Body of pancreas (tissue), 4 donors: ENCODE measurements around the gene SOBP. TPM values are rescaled to one million over a fixed set of nuclear protein-coding genes. Genes with fewer than 3 reads are reported as not detected.
"Not testable (repeated sequence)": the region's sequence is repeated elsewhere in the genome, so short reads cannot be mapped to it uniquely, and the experiment has no call there.

Experiments
- ATAC-seq: fragments of 150-250 bp; one replicate; pipeline ENCODE4 v1.9.1; 2016
- DNase-seq, 4 donors: peaks; one replicate each; pipeline ENCODE4 v3.0.0-alpha.2; 2019
- H3K27ac ChIP-seq, 4 donors: fragments of 200-600 bp; sonication (generic); 1 replicate in 3 of 4; 2 replicates in 1 of 4; pipeline versions ENCODE4 v1.5.1 to v1.6.1; 2016 to 2019; ENCODE audit warnings: mild to moderate bottlenecking in 1 of 4, mixed read lengths in 1 of 4, moderate library complexity in 1 of 4
- H3K27me3 ChIP-seq, 2 donors: fragments of 200-600 bp; sonication (generic); one replicate each; pipeline ENCODE4 v1.6.0; 2016; ENCODE audit warnings: mild to moderate bottlenecking in 1 of 2
- H3K36me3 ChIP-seq, 2 donors: fragments of 200-600 bp; sonication (generic); replicated peaks in 1 of 2; 2 replicates each; pipeline ENCODE4 v1.5.1; 2016; ENCODE audit warnings: low read depth in 2 of 2; ENCODE audit not compliant: insufficient read depth in 1 of 2
- H3K4me1 ChIP-seq: fragments of 200-600 bp; sonication (generic); one replicate; pipeline ENCODE4 v1.6.0; 2016
- H3K4me3 ChIP-seq, 2 donors: fragments of 200-600 bp; sonication (generic); 1 replicate in 1 of 2; 2 replicates in 1 of 2; pipeline ENCODE4 v1.5.1; 2016 to 2019
- H3K9me3 ChIP-seq, 3 donors: fragments of 200-600 bp; sonication (generic); 1 replicate in 2 of 3; 2 replicates in 1 of 3; pipeline ENCODE4 v1.5.1; 2016
- CTCF ChIP-seq, 7 experiments: fragments of 450-650 bp in 4 of 7; fragments of 200-600 bp in 3 of 7; sonication (generic) in 3 of 7; IDR thresholded peaks; one replicate each; pipeline ENCODE4 v1.5.1; 2016 to 2019; ENCODE audit warnings: antibody characterized with exemption in 7 of 7
- POLR2A ChIP-seq, 3 donors: fragments of 450-650 bp; IDR thresholded peaks; one replicate each; pipeline ENCODE4 v1.6.1; 2016; ENCODE audit warnings: antibody characterized with exemption in 3 of 3, mild to moderate bottlenecking in 2 of 3
- WGBS, 2 donors: methylation state at CpG; one replicate each; pipeline ENCODE4 v1.1.5; 2017; 5-methylcytosine and 5-hydroxymethylcytosine counted together
- intact Hi-C: fragments of 100-400 bp; cut with DNase I; formaldehyde crosslinking; loops from one replicate; pipeline ENCODE4 v1.15.1; 2023
- total RNA-seq, 2 donors: library from RNA; depleted of rRNA; stranded (reverse); fragments of >200 nt; gene quantifications; one replicate each; pipeline ENCODE4 v1.1.0, GENCODE V29; 2016

The SOBP gene
- total RNA-seq, 2 donors from 2014 or later, result 0.66 to 3.1 TPM

GRCh38 chr6:107511511-107511993, 21.6 kb downstream of the SOBP start:
- H3K9me3 ChIP-seq, result no peaks in the 10 kb centered on the region
- TF ChIP-seq CTCF (IDR thresholded peaks at IDR 0.05), result no peak
- TF ChIP-seq POLR2A (IDR thresholded peaks at IDR 0.05), result no peak
- no peak for ATAC-seq
- H3K4me3 ChIP-seq, result no peak overlapping the region
- H3K4me1 ChIP-seq, result peaks cover 14% of the 10 kb centered on the region
- peak in 1 of 4 donors; percentile 14 for DNase-seq
- no peaks in the 10 kb centered on the region for H3K27me3 ChIP-seq
- intact Hi-C loops, result no loop called here
- H3K27ac ChIP-seq, result no peak overlapping the region
- H3K36me3 ChIP-seq, result no peaks in the 10 kb centered on the region
- WGBS, 2 donors, result 65 to 74% methylated on average over 5 of the region's 5 CpGs

GRCh38 chr6:107513214-107513613, 23.3 kb downstream of the SOBP start:
- Histone ChIP-seq H3K27ac (no peak overlapping the region), H3K27me3 (no peaks in the 10 kb centered on the region), H3K36me3 (no peaks in the 10 kb centered on the region), H3K4me1 (peaks cover 14% of the 10 kb centered on the region), H3K9me3 (no peaks in the 10 kb centered on the region), H3K4me3 (no peak overlapping the region)
- intact Hi-C loops, result no loop called here
- ATAC-seq (no peak), DNase-seq (no peak)
- 78 to 89% methylated on average over 2 of the region's 2 CpGs for WGBS, 2 donors
- TF ChIP-seq POLR2A (IDR thresholded peaks at IDR 0.05) (no peak), CTCF (IDR thresholded peaks at IDR 0.05) (no peak)

GRCh38 chr6:107515955-107516354, 26.0 kb downstream of the SOBP start:
- 92 to 97% methylated on average over 5 of the region's 5 CpGs for WGBS, 2 donors

GRCh38 chr6:107517274-107517673, 27.4 kb downstream of the SOBP start:
- no peak overlapping the region for H3K4me3 ChIP-seq
- H3K27ac ChIP-seq, result no peak overlapping the region
- H3K27me3 ChIP-seq, result no peaks in the 10 kb centered on the region
- ATAC-seq (no peak), DNase-seq (no peak)
- H3K9me3 ChIP-seq, result no peaks in the 10 kb centered on the region
- TF ChIP-seq CTCF (IDR thresholded peaks at IDR 0.05) (no peak), POLR2A (IDR thresholded peaks at IDR 0.05) (no peak)
- 85 to 96% methylated on average over 1 of the region's 1 CpG for WGBS, 2 donors
- no peaks in the 10 kb centered on the region for H3K4me1 ChIP-seq
- intact Hi-C loops, result no loop called here
- H3K36me3 ChIP-seq, result no peaks in the 10 kb centered on the region

More at GRCh38 chr6:107515955-107516354, 26.0 kb downstream of the SOBP start:
- TF ChIP-seq POLR2A (IDR thresholded peaks at IDR 0.05), result no peak
- TF ChIP-seq CTCF (IDR thresholded peaks at IDR 0.05), result no peak
- intact Hi-C loops, result no loop called here
- H3K9me3 ChIP-seq, result no peaks in the 10 kb centered on the region
- H3K36me3 ChIP-seq, result no peaks in the 10 kb centered on the region
- ATAC-seq (no peak), DNase-seq (no peak)
- no peaks in the 10 kb centered on the region for H3K27me3 ChIP-seq
- H3K27ac ChIP-seq, result no peak overlapping the region
- no peaks in the 10 kb centered on the region for H3K4me1 ChIP-seq
- H3K4me3 ChIP-seq, result no peak overlapping the region

GRCh38 chr6:107519224-107519623, 29.3 kb downstream of the SOBP start:
- DNase-seq, H3K27ac ChIP-seq, H3K4me1 ChIP-seq, H3K9me3 ChIP-seq, intact Hi-C loops, H3K4me3 ChIP-seq, H3K36me3 ChIP-seq, H3K27me3 ChIP-seq, ATAC-seq: not testable (repeated sequence)
- 73 to 83% methylated on average over 5 of the region's 5 CpGs for WGBS, 2 donors

GRCh38 chr6:107520706-107521105, 30.8 kb downstream of the SOBP start:
- ATAC-seq, DNase-seq, H3K4me1 ChIP-seq, H3K36me3 ChIP-seq, H3K27ac ChIP-seq, H3K9me3 ChIP-seq, intact Hi-C loops, H3K4me3 ChIP-seq, H3K27me3 ChIP-seq: not testable (repeated sequence)
- 0% methylated on average over 1 of the region's 2 CpGs for WGBS, 2 donors
